NCI-H2171 treated with DMSO at 0.1 percent for 48 hours (cell line): Measurements from ENCODE around the gene STK32B.

Source experiments
- DNase-seq: peaks from one replicate; lab custom pipeline; 2025; lab: John Stamatoyannopoulos, UW

The STK32B gene

DNA sequence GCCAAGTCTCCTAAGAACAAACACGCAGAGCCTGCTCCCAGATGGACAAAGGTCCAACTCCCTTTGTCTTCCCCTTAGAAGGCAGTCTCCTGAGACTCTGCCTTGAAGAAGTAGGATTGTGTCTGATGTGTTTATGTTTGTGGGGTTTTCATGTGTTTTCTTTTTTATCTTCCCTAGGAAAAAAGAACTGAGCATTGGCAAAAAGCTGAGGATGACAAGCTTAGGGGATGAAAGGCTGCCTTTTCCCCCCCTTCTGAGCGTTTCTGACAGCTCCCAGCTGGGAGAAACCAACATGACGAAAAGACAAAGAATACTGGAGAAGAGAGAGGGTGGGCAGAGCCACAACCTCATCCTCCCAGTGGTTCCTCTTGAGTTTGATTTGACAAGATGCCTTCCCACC is 475.9 kb downstream of the STK32B start:
- DNase-seq = no peak

DNA sequence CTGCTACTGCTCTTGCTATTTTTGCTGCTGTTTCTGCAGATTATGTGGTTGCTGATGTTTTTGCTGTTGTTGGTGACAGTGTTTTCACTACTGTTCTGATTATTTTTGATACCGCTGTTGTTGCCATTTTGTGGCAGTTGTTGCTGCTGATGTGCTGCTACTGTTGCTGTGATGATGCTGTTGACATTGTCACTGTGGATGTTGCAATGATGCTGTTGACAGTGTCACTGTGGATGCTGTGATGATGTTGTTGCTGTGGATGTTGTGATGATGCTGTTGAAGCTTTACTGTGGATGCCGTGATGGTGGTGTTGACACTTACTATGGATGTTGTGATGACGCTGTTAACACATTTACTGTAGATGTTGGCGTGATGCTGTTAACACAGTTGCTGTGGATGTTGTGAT is 476.8 kb downstream of the STK32B start:
- no peak for DNase-seq

DNA sequence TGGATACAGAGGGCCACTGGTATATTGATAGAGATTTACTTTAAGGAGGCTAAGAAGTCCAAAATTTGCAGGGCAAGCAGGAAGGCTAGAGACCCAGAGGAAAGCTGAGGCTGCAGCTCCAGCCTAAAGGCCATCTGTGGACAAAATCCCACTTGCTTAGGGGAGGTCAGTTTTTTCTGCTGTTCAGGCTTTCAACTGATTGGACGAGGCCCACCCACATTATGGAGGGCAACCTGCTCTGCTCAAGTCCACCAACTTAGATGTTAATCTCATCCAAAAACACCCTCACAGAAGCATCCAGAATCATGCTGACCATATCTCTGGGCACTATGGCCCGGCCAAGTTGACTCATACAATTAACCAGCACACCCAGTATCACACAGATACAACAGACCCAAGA is 480.8 kb downstream of the STK32B start:
- no peak for DNase-seq

GRCh38 chr4:5539584-5539983 is 488.3 kb downstream of the STK32B start:
- DNase-seq = no peak

GRCh38 chr4:5541169-5541568 is 489.9 kb downstream of the STK32B start:
- no peak for DNase-seq

- DNase-seq = no peak
Observed at GRCh38 chr4:5543681-5544080, 492.4 kb downstream of the STK32B start.

DNA sequence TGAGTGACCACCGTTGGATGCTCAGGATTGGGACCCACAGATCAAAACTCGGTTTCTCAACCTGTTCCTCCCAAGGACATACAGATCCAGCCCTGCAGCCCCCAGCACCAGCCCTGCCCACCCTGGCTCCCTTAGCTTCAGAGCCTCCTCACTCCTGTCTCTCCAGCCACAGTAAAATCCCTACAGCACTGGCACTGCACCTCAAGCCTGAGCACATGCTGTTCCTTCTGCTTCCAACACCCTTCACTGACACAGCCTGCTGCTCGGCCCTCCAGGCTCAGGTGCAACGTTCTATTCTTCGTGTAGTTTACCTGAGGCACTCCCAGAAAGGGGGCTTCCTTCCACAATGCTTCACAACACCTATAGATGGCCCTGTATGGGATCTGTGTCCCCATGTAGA is 493.5 kb downstream of the STK32B start:
- DNase-seq = no peak

DNA sequence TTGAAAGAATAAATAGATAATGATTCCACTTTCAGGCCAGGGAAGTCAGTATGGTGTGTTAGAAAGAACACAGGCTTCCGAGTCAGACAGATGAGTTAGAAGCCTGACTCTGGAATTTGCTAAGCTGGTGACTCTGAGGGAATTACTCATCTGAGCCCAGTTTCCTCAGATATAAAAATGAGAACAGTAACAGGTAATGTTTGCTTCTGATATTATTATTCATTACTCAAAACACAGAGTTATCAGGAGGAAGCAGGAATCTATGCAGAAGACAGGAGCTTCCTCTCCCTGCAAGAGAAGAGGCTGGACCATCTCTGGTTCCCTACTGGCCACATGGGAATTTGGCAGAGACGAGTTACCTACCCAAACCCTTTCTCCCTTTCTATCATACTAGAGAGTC is 494.0 kb downstream of the STK32B start:
- DNase-seq = no peak

DNA sequence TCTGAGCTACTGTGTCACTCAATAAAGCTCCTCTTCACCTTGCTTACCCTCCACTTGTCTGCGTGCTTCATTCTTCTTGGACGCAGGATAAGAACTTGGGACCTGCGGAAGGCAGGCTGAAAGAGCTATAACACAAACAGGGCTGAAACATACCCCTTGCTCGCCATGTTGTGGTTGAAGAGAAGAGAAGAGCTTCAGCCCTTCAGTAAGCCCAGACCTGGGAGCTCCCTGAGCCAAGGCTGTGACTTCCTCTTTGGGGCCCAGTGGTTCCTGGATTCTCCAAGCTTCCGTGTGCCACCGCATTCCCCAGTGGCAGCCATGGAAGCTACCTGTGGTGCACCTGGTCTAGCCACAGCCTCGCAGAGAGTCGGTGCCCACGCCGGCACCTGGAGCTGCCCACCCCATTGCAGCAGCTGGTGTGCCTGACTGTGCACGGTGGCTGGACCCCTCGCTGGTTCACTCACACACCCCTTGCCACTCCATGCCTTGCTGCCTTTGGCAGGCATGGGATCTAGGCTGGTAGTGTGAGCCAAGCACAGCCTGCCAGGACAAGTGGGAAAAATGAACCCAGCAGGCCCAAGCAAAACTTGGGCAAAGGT is 496.5 kb downstream of the STK32B start:
- no peak for DNase-seq
